Heart right ventricle (tissue), 16 donors: ENCODE data around the gene CAPZA1. TPM values are rescaled to one million over a fixed set of nuclear protein-coding genes. Genes with fewer than 3 reads are reported as not detected.

Experiments used
- ATAC-seq, 8 donors: fragments of 200-7000 bp; cut with Tn5 transposase; one replicate each; pipeline ENCODE4 v1.9.1; 2020; ENCODE audit warnings: mild to moderate bottlenecking in 8 of 8, moderate library complexity in 8 of 8, moderate number of reproducible peaks in 1 of 8
- DNase-seq, 2 donors: peaks; one replicate each; pipeline ENCODE4 v3.0.0-alpha.2; 2020
- H3K27ac ChIP-seq, 10 donors: fragments of 200-600 bp; sonication (generic) in 2 of 10; one replicate each; pipeline versions ENCODE4 v1.5.0 to v1.8.0; 2020 to 2022; ENCODE audit warnings: mild to moderate bottlenecking in 3 of 10
- H3K27me3 ChIP-seq, 7 donors: fragments of 200-600 bp; one replicate each; pipeline ENCODE4 v1.8.0; 2021 to 2022; ENCODE audit warnings: mild to moderate bottlenecking in 2 of 7
- H3K36me3 ChIP-seq, 9 donors: fragments of 200-600 bp; sonication (generic) in 1 of 9; one replicate each; pipeline versions ENCODE4 v1.5.0 to v1.8.0; 2020 to 2022; ENCODE audit warnings: mild to moderate bottlenecking in 2 of 9
- H3K4me1 ChIP-seq, 9 donors: fragments of 200-600 bp; sonication (generic) in 1 of 9; one replicate each; pipeline versions ENCODE4 v1.5.0 to v1.8.0; 2020 to 2022; ENCODE audit warnings: mild to moderate bottlenecking in 4 of 9
- H3K4me3 ChIP-seq, 10 donors: fragments of 200-600 bp; sonication (generic) in 2 of 10; one replicate each; pipeline versions ENCODE4 v1.5.0 to v1.8.0; 2020 to 2022; ENCODE audit warnings: mild to moderate bottlenecking in 7 of 10, moderate library complexity in 2 of 10
- H3K9me3 ChIP-seq, 11 donors: fragments of 200-600 bp in 10 of 11; sonication (generic) in 2 of 11; one replicate each; pipeline versions ENCODE4 v1.5.0 to v1.8.0; 2013 to 2022; ENCODE audit warnings: mild to moderate bottlenecking in 2 of 11, control low read depth in 1 of 11, moderate library complexity in 1 of 11
- CTCF ChIP-seq, 9 donors: fragments of 200-600 bp; sonication (generic) in 2 of 9; IDR thresholded peaks; one replicate each; pipeline versions ENCODE4 v1.5.0 to v1.8.0; 2021 to 2022; ENCODE audit warnings: antibody characterized with exemption in 9 of 9, mild to moderate bottlenecking in 5 of 9, moderate library complexity in 1 of 9
- WGBS, 2 donors: extraction: QIAGEN DNeasy Blood & Tissue Kit; methylation state at CpG; one replicate each; pipeline ENCODE4 v1.1.7; 2013; ENCODE audit warnings: inconsistent platforms in 1 of 2; 5-methylcytosine and 5-hydroxymethylcytosine counted together
- intact Hi-C, 10 donors: fragments of 100-400 bp; cut with DNase I; formaldehyde crosslinking; loops; one replicate each; pipeline versions ENCODE4 v1.11.1 to v1.14.2; 2022
- polyA plus RNA-seq, 2 donors: library from polyadenylated mRNA; stranded (reverse); fragments of 200-250 nt; gene quantifications; one replicate each; pipeline ENCODE4 v1.2.3, GENCODE V29; 2013
- total RNA-seq, 10 donors: library from RNA; stranded (reverse); fragmentation: NEBNext Ultra II Directional in 3 of 10; extraction: Animal tissue kit (Norgen Biotek cat#: 25700) in 3 of 10; gene quantifications; one replicate each; pipeline versions ENCODE4 v1.2.1 to v1.2.4, GENCODE V29; 2021 to 2023
- donor health status: Arrhythmogenic right ventricular cardiomyopathy.
- donor health status: ischemic (EF 13 %, LVEDD 7.1; RV severe dilation, severe dysfunction).
- donor health status: healthy with polysubstance abuse.
- donor health status: DM: no; HTN: yes; CAD: no.
- donor health status: DM: no; HTN: no; CAD: no.
- donor health status: ischemic (EF 25% LVEDD 6.9; RV normal size, moderate dysfunction).
- donor health status: ischemic (EF 25% LVEDD 5.7; RV mildly dilated, moderate dysfunction).
- donor health status: healthy.
- donor health status: DM: yes; HTN: yes; CAD: no.
- donor health status: Ischemic cardiomyopathy.
- donor health status: ischemic (EF 35%, LVEDD 5.7; RV mildly dilated, moderate dysfunction).
- donor health status: nonischemic (EF 11% LVEDD 7.7; RV severe dilation, severe dysfunction).
- donor health status: DM: yes; HTN: yes; CAD: no.
- donor health status: PGD.
- donor health status: ischemic (EF 29% LVEDD 5.4; RV normal size, mild dysfunction).
- donor health status: nonischemic (EF 23%, LVEDD 6.1; RV moderate dilation, normal function).

The CAPZA1 gene
- total and polyA plus RNA-seq, 12 donors: 19.5 to 58.3 (median 23.6) TPM

- H3K4me1 ChIP-seq: peaks cover 2 to 41% (median 22%) of the 10 kb centered on the region in 9 donors
- no peaks in the 10 kb centered on the region for H3K9me3 ChIP-seq
- ATAC-seq (peak in 1 of 8 donors; percentile 19), DNase-seq (peak; percentile 78 to 82)
- peaks cover 0 to 38% (median 12%) of the 10 kb centered on the region in 7 donors for H3K27me3 ChIP-seq
- no peaks in the 10 kb centered on the region for H3K36me3 ChIP-seq
- peak; percentile 45 to 92 (median 83) for TF ChIP-seq CTCF (IDR thresholded peaks at IDR 0.05)
- H3K4me3 ChIP-seq: peak overlapping the region in 8 of 10 donors; percentile 6 to 46 (median 32)
- 15 to 20% methylated on average over 44 of the region's 44 CpGs for WGBS, 2 donors
- no peak overlapping the region for H3K27ac ChIP-seq
- intact Hi-C loops: loop anchor here (1.0 to 10.0 kb wide), 14 partner anchors 83 to 958 kb away; partner anchors contain the start of genes LRIG2 (in 6 of the 10) and SLC16A1 (in 3 of the 10)
These were observed 99.2 kb downstream of the CAPZA1 start for GRCh38 chr1:112718691-112719418.

GRCh38 chr1:112719706-112720105 is 100.1 kb downstream of the CAPZA1 start:
- TF ChIP-seq CTCF (IDR thresholded peaks at IDR 0.05): no peak
- H3K9me3 ChIP-seq: no peaks in the 10 kb centered on the region
- H3K4me3 ChIP-seq: no peak overlapping the region
- peaks cover 2 to 33% (median 13%) of the 10 kb centered on the region in 9 donors for H3K4me1 ChIP-seq
- no peaks in the 10 kb centered on the region for H3K36me3 ChIP-seq
- ATAC-seq (no peak), DNase-seq (no peak)
- intact Hi-C loops: loop anchor here (2.0 to 10.0 kb wide), 13 partner anchors 83 to 958 kb away; partner anchors contain the start of genes LRIG2 (in 6 of the 10) and SLC16A1 (in 3 of the 10)
- WGBS, 2 donors: 92 to 95% methylated on average over 2 of the region's 2 CpGs
- H3K27me3 ChIP-seq: peaks cover 0 to 37% (median 12%) of the 10 kb centered on the region in 7 donors
- H3K27ac ChIP-seq: no peak overlapping the region

GRCh38 chr1:112720800-112721199 is 101.2 kb downstream of the CAPZA1 start:
- H3K36me3 ChIP-seq: no peaks in the 10 kb centered on the region
- H3K9me3 ChIP-seq: no peaks in the 10 kb centered on the region
- no peak for ATAC-seq
- intact Hi-C loops: loop anchor here in 1 of 10 donors (10.0 kb wide), 1 partner anchor 324 kb away; no protein-coding TSS in a partner anchor
- peaks cover 0 to 34% (median 12%) of the 10 kb centered on the region in 7 donors for H3K27me3 ChIP-seq
- 71 to 74% methylated on average over 3 of the region's 3 CpGs for WGBS, 2 donors
- TF ChIP-seq CTCF (IDR thresholded peaks at IDR 0.05): no peak
- H3K4me1 ChIP-seq: peaks cover 2 to 27% (median 11%) of the 10 kb centered on the region in 9 donors
- H3K4me3 ChIP-seq: no peak overlapping the region
- no peak for DNase-seq
- no peak overlapping the region for H3K27ac ChIP-seq

Other genes with a start within 250 kb of the CAPZA1 start
- gene CTTNBP2NL, start 223.6 kb upstream of the CAPZA1 start, total RNA-seq: 10 to 100 TPM; 12.1 to 20.6 (median 17.5) TPM
- 1 to 10 TPM; 3.9 to 6.7 TPM for gene CTTNBP2NL, start 223.6 kb upstream of the CAPZA1 start, polyA plus RNA-seq
- gene WNT2B, start 110.9 kb upstream of the CAPZA1 start, total RNA-seq: 1 to 10 TPM in 9 of 10 donors, under 1 TPM in 1; 0.72 to 3.3 (median 2.3) TPM
- gene WNT2B, start 110.9 kb upstream of the CAPZA1 start, polyA plus RNA-seq: 1 to 10 TPM in 1 of 2 donors, under 1 TPM in 1; 0.46 to 1.2 TPM
- gene ST7L, start 691 bp upstream of the CAPZA1 start, total RNA-seq: 10 to 100 TPM; 12.4 to 22.2 (median 14.0) TPM
- 10 to 100 TPM in 1 of 2 donors, 1 to 10 TPM in 1; 9.2 to 11.3 TPM for gene ST7L, start 691 bp upstream of the CAPZA1 start, polyA plus RNA-seq
- gene MOV10, start 54.8 kb downstream of the CAPZA1 start, total RNA-seq: 10 to 100 TPM in 8 of 10 donors, 1 to 10 TPM in 2; 6.3 to 25.8 (median 13.9) TPM
- gene MOV10, start 54.8 kb downstream of the CAPZA1 start, polyA plus RNA-seq: 10 to 100 TPM; 17.8 to 69.4 TPM
- gene RHOC, start 87.3 kb downstream of the CAPZA1 start, total RNA-seq: 100 to 1,000 TPM; 115 to 225 (median 158) TPM
- 100 to 1,000 TPM; 156 to 408 TPM for gene RHOC, start 87.3 kb downstream of the CAPZA1 start, polyA plus RNA-seq
- 10 to 100 TPM in 1 of 10 donors, 1 to 10 TPM in 9; 5.8 to 11.0 (median 8.5) TPM for gene PPM1J, start 95.5 kb downstream of the CAPZA1 start, total RNA-seq
- 1 to 10 TPM; 2.4 to 8.4 TPM for gene PPM1J, start 95.5 kb downstream of the CAPZA1 start, polyA plus RNA-seq